Adrenal gland (tissue), 5 donors: Measurements from ENCODE around the gene AQP2.

ENCODE experiments used
- POLR2A ChIP-seq, 2 donors: fragments of 450-650 bp; IDR thresholded peaks; one replicate each; pipeline ENCODE4 v1.6.1; 2017; ENCODE audit warnings: antibody characterized with exemption in 2 of 2, mild to moderate bottlenecking in 2 of 2, moderate library complexity in 1 of 2
- TF ChIP-seq, protein P1 (sequence below), 6 experiments: fragments of 450-650 bp in 4 of 6; fragments of 200-600 bp in 2 of 6; sonication (generic) in 1 of 6; IDR thresholded peaks; 1 replicate in 5 of 6; 2 replicates in 1 of 6; pipeline versions ENCODE4 v1.5.1 to v1.8.0; 2016 to 2021; ENCODE audit warnings: antibody characterized with exemption in 6 of 6, mild to moderate bottlenecking in 2 of 6, moderate library complexity in 1 of 6
- donor health status: DM: no; HTN: no; CAD: no.

DNA sequence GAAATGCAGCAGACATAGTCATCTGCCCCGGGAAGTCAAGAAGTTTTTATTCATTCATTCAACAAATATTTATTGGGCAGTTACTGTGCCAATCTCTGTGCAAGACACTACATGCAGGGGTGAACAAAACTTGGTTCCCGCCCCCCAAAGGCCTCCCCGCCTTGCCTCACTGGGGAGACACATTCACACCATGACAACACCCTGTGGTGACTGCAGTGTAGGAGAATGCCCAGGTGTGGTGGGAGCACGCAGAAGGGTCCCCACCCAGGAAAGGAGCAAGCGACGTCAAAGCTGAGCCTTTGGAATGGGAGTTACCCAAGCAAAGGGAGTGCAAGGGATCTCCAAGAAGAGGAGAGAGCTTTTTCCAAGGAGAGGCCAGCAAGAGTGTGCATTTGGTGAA is 20.6 kb downstream of the AQP2 start:
- TF ChIP-seq, protein P1, sequence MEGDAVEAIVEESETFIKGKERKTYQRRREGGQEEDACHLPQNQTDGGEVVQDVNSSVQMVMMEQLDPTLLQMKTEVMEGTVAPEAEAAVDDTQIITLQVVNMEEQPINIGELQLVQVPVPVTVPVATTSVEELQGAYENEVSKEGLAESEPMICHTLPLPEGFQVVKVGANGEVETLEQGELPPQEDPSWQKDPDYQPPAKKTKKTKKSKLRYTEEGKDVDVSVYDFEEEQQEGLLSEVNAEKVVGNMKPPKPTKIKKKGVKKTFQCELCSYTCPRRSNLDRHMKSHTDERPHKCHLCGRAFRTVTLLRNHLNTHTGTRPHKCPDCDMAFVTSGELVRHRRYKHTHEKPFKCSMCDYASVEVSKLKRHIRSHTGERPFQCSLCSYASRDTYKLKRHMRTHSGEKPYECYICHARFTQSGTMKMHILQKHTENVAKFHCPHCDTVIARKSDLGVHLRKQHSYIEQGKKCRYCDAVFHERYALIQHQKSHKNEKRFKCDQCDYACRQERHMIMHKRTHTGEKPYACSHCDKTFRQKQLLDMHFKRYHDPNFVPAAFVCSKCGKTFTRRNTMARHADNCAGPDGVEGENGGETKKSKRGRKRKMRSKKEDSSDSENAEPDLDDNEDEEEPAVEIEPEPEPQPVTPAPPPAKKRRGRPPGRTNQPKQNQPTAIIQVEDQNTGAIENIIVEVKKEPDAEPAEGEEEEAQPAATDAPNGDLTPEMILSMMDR (IDR thresholded peaks at IDR 0.05), result no peak
- no peak for TF ChIP-seq POLR2A (IDR thresholded peaks at IDR 0.05)
